HG03439 (cell line): ENCODE data around the gene LARP4B.

Experiments
- ATAC-seq: cut with Tn5 transposase; IDR thresholded peaks from one replicate; pipeline ENCODE4 v1.9.1; 2021; ENCODE audit warnings: mild to moderate bottlenecking, moderate library complexity; ENCODE audit not compliant: unreplicated experiment

The LARP4B gene

DNA sequence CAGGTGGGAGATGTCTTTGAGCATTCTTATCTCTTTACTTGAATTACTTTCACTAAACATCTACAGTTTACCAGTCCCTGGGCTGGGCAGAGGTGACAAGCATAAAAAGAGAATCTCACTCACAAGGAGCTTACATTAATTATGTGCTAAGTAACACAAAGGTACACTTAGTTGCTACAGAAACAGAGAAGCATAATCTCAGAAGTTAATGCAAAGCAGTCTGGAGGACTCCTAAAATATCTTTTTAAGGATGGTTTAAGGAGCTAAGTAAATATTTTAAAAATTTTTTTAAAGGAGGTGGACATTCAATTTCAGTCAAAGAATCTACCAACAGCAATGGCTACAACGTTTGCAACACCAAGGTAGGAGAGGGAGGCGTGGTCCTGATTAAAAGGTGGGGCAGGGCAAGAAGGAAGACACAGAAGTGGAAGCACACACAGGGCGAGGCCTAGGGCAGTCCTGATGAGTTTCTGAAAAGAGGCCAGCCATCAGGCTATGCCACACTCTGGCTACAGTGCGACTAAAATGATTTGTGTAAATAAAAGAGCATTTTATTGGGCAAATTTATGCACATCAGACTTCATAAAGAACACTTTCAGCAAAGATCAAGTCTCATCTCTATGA lies 5.3 kb downstream of the LARP4B start:
- no peak for ATAC-seq

DNA sequence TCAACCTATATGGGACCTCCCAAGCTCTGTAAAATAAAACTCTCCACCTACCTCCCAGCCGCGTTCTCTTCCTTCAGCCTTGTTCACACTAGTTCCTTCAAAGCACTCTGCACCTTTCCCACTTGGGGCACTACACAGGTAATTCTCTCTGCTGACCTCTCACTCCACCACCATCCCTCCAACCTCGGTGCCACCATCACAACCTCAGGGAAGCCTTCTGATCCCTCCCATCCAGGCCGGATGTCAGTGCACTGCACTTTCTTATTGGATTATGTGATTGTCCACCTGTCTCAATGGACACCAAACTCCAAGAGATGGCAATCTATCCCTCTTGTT lies 7.0 kb downstream of the LARP4B start:
- no peak for ATAC-seq

DNA sequence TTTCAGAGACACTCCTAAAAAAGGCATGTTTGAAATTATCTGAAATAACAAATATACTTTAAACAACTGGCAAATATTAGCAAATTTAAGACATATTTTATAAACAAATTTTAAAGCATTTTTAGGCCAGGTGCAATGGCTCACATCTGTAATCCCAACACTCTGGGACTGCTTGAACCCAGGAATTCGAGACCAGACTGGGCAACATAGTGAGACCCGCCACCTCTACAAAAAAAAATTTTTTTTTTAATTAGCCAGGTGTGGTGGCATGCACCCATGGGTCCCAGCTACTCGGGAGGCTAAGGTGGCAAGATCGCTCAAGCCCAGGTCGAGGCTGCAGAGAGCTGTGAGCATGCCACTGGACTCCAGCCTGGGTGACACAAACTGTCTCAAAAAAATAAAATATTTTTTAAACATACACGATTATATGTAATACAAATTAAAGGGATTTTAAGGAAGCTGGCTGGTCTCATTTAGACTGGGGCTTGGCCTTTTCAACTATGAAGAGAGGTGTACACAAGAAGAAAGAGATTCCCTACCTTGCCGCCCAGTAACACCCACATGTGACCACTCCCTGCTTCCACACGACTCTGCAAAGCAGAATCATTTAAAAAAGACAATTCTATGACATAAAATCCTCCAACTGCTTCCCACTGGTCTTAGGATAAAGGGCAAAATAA lies 7.5 kb downstream of the LARP4B start:
- ATAC-seq = no peak

- ATAC-seq = no peak
Observed at GRCh38 chr10:921471-922414, 9.8 kb downstream of the LARP4B start.

- ATAC-seq = no peak
Observed at GRCh38 chr10:920450-920849, 11.1 kb downstream of the LARP4B start.

GRCh38 chr10:919481-919880 lies 12.0 kb downstream of the LARP4B start:
- ATAC-seq = no peak

- no peak for ATAC-seq
Observed at GRCh38 chr10:917999-918398, 13.5 kb downstream of the LARP4B start.

DNA sequence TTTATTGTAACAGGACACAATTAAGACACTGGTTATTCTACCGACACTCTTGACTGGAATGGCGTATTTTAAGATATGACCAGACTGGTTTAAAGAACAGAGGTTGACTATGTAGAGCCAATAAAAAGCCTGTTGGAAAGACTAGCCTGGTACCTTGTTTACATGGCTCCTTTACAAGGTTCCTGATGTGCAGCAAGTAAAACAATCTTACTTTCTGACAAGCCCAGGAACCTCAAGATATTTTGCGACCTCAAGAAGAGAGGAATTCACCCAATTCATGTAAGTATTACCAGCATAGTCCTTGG lies 14.1 kb downstream of the LARP4B start:
- no peak for ATAC-seq

- ATAC-seq = no peak
Observed at GRCh38 chr10:916716-917415, 14.6 kb downstream of the LARP4B start.

- no peak for ATAC-seq
Observed at GRCh38 chr10:909831-910230, 21.7 kb downstream of the LARP4B start.

DNA sequence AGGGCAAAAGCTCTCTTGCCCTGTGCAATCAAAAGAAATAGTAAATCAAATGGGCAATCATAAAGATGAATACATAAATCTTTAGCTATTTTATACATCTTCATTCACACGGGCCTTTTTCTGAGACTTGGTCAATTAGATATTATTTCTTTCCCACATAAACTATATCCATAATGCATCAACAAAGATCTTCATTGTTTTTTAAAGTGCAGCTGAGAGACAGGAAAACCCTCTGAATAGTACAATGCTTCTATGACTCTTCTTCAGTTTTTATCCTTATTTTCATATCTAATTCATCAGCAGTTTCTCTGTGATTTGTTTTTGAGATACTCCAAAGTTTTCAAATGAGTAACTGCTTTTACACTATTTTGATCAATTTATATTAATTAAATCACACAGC lies 25.5 kb downstream of the LARP4B start:
- no peak for ATAC-seq

GRCh38 chr10:905503-905902 lies 26.0 kb downstream of the LARP4B start:
- ATAC-seq = no peak

DNA sequence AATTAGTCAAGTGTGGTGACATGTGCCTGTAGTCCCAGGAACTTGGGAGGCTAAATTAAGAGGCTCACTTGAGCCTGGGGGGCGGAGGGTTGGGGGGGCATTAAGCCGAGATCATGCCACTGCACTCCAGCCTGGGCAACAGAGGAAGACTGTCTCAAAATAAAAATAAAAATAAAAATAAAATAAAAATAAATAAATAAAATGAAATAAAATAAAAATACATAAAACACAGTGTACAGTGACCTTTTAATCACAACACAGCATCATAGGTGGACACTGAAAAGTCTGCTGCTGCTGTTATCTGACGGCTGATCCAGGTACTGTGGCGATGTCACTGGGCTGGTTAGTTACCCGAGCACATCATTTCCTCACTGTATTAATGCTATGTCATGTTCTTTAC lies 27.1 kb downstream of the LARP4B start:
- no peak for ATAC-seq

- no peak for ATAC-seq
Observed at GRCh38 chr10:898141-898540, 33.4 kb downstream of the LARP4B start.

DNA sequence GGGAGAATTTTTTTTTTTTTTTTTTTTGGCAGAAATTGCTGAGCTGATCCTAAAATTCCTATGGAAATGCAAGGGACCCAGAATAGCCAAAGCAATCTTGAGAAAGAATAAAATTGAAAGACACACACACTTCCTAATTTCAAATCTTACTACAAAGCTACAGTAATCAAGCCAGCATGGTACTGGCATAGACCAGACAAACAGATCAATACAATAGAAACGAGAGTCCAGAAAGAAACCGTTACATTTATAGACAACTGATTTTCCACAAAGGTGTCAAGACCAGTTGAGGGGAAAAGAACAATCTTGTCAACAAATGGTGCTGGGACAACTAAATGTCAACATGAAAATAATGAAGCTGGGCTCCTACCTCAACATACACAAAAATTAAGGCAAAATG lies 34.5 kb downstream of the LARP4B start:
- no peak for ATAC-seq

GRCh38 chr10:895324-895723 lies 36.2 kb downstream of the LARP4B start:
- ATAC-seq = no peak

GRCh38 chr10:878895-879294 lies 52.6 kb downstream of the LARP4B start:
- no peak for ATAC-seq

DNA sequence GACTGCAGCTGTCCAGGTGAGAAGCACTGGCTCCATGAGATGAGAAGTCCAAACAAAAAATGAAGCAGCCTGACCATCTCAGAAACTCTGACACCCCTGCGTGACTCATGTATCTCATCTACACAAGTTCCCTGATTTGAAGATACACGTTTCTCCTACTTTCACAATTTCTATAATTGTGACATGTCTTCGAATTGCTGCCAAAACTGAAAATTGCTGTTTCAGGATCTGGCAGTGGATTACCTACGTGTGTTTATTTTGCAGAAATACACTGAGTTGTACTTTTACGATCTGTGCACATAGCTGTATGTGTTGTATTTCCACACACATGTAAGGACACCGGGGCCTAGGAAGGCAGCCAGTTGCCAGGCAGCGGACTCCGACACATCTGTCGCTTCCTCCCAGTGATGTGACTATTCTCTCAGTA lies 53.2 kb downstream of the LARP4B start:
- ATAC-seq = no peak

DNA sequence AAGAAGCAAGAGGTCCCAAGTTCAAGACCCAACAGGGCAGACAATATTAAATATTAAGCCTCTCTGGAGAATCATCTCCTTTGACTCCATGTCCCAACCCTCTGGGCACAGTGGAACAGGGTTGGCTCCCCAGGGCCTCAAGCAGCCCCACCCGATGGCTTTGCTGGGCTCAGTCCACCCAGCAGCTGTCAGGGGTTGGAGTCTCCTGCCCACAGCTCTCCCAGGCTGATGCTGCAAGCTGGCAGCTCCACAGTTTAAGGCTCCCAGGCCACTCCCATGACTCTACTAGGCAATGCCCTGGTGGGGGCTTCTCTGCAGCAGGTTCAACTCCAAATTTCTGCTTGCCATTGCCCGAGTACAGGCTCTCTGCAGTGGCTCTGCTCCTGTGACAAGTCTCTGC lies 55.1 kb downstream of the LARP4B start:
- ATAC-seq = no peak

GRCh38 chr10:873020-873419 lies 58.5 kb downstream of the LARP4B start:
- no peak for ATAC-seq

GRCh38 chr10:871951-872403 lies 59.5 kb downstream of the LARP4B start:
- no peak for ATAC-seq
